Measurements from ENCODE around the gene PDZK1.
"Not testable (repeated sequence)": the region's sequence is repeated elsewhere in the genome, so short reads cannot be mapped to it uniquely, and the experiment has no call there.

The PDZK1 gene

DNA sequence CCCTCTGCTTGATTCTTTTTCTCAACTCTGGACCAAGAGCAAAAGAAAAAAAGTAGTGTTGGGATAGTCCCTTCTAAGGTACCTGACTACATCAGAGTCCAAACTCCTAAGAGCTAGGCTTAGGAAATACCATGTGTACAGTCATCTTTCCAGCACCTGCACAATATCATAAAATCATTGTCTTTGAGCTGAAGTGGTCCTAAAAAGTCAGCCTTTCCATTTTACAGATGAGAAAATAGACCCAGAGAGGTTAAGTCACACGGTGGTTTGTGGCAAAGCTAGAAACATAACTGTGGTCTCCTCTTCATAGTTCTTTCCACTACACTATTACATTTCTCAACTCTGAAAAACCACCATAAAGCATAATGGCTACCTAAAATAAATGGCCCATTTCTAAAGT lies 63.2 kb downstream of the PDZK1 start:
- not testable (repeated sequence) for DNase-seq

DNA sequence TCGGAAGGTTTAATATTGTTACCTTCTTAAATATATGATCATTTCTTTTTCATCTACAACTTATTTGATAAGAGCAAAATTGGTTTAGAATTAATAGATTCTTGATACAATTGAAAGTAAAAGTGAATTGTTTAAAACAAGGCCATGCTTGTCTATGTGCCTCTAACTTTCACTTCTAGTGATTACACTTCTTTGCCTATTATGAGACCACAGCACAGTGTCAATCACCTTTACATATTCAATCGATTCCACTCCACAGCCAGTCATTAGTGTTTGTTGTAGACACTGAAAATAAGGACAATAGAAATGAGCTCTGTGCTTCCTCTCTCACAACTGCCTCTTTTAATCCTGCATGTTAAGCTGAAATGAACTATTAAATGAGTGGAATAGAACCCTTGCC lies 65.3 kb downstream of the PDZK1 start:
- not testable (repeated sequence) for DNase-seq

DNA sequence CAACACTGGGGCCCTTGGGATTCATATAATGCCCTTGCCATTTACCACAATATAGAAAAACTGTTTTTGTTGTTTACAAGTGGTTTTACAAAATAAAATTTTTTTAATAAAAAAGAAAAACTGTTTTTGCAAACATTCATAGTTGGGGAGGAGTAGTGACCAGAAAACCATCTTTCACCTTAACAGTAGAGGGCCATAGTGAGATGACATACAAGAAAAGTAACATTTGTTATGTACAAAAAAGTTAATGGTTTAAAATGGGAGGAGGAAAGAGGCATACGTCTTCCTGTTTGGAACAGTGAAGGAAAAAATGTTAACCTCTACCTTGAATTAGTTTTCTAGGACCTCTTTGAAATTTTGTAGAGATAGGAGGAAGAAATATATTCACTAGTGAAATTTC lies 70.9 kb downstream of the PDZK1 start:
- DNase-seq: not testable (repeated sequence)

DNA sequence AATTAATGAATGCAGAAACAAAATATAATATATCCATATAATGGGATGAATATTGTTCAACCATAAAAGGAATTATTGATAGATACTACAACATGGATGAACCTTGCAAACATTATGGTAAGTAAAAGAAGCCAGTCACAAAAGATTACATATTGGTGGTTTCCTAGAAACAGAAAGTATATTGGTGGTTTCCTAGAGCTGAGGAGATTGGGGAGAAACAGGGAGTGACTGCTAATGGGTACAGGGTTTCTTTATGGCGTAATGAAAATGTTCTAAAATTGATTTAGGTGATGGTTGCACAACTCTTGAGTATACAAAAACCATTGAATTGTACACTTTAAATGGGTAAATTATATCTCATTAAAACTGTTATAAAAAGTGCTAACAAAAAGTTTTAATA lies 85.0 kb downstream of the PDZK1 start:
- DNase-seq: not testable (repeated sequence)
